HG03103 (cell line): Measurements from ENCODE around the gene VPS33B.
"Not testable (repeated sequence)": the region's sequence is repeated elsewhere in the genome, so short reads cannot be mapped to it uniquely, and the experiment has no call there.

Source experiments
- ATAC-seq: cut with Tn5 transposase; IDR thresholded peaks from one replicate; pipeline ENCODE4 v1.9.1; 2021; ENCODE audit warnings: low read depth; ENCODE audit not compliant: unreplicated experiment

VPS33B gene

GRCh38 chr15:91022075-91022831 is at the start of gene VPS33B:
Gene VPS33B (minus strand): TSS chr15:91022594. CDS start chr15:91022249, 345 bp downstream.
- peak; percentile 53 for ATAC-seq

- no peak for ATAC-seq
These were observed 49.8 kb upstream of the VPS33B start for GRCh38 chr15:91072161-91072560.

- ATAC-seq: no peak
These were observed 48.5 kb upstream of the VPS33B start for GRCh38 chr15:91070872-91071271.

GRCh38 chr15:91068966-91069365 is 46.6 kb upstream of the VPS33B start:
- ATAC-seq: no peak

- no peak for ATAC-seq
These were observed 46.0 kb upstream of the VPS33B start for GRCh38 chr15:91068436-91068835.

- no peak for ATAC-seq
These were observed 44.6 kb upstream of the VPS33B start for GRCh38 chr15:91067036-91067435.

GRCh38 chr15:91065505-91065904 is 43.1 kb upstream of the VPS33B start:
- ATAC-seq: no peak

GRCh38 chr15:91061997-91062396 is 39.6 kb upstream of the VPS33B start:
- ATAC-seq: no peak

- ATAC-seq: no peak
These were observed 38.8 kb upstream of the VPS33B start for GRCh38 chr15:91061230-91061629.

GRCh38 chr15:91055548-91056331 is 33.3 kb upstream of the VPS33B start:
- ATAC-seq: no peak

- no peak for ATAC-seq
These were observed 32.4 kb upstream of the VPS33B start for GRCh38 chr15:91054816-91055215.

- ATAC-seq: no peak
These were observed 28.9 kb upstream of the VPS33B start for GRCh38 chr15:91051248-91051647.

- ATAC-seq: peak; percentile 10
These were observed 27.7 kb upstream of the VPS33B start for GRCh38 chr15:91050128-91050455.

GRCh38 chr15:91049378-91050127 is 27.2 kb upstream of the VPS33B start:
- ATAC-seq: peak; percentile 73

- no peak for ATAC-seq
These were observed 25.3 kb upstream of the VPS33B start for GRCh38 chr15:91047545-91048199.

GRCh38 chr15:91046056-91046455 is 23.7 kb upstream of the VPS33B start:
- ATAC-seq: not testable (repeated sequence)

- ATAC-seq: no peak
These were observed 22.7 kb upstream of the VPS33B start for GRCh38 chr15:91045065-91045464.

GRCh38 chr15:91043202-91043874 is 20.9 kb upstream of the VPS33B start:
- ATAC-seq: no peak

- no peak for ATAC-seq
These were observed 18.5 kb upstream of the VPS33B start for GRCh38 chr15:91040856-91041255.

GRCh38 chr15:91039996-91040395 is 17.6 kb upstream of the VPS33B start:
- ATAC-seq: no peak
